A549 (cell line): Measurements from ENCODE around the gene SLC6A2.

Experiments used
- CTCF ChIP-seq: fragments of >200 bp; sonication (Bioruptor Twin); formaldehyde crosslinking; IDR thresholded peaks from 3 replicates; pipeline ENCODE4 v1.5.1; 2016
- EHMT2 ChIP-seq: fragments of 200-600 bp; sonication (generic); IDR thresholded peaks from 2 replicates; pipeline ENCODE4 v1.6.1; 2016; ENCODE audit warnings: antibody characterized with exemption, low read depth, mild to moderate bottlenecking, moderate library complexity
- EP300 ChIP-seq, 2 experiments: fragments of >200 bp; sonication (Bioruptor Twin); formaldehyde crosslinking; IDR thresholded peaks; 2 replicates in 1 of 2; 3 replicates in 1 of 2; pipeline ENCODE4 v1.6.1; 2016 to 2017
- ESRRA ChIP-seq: fragments of 150-350 bp; IDR thresholded peaks from 2 replicates; pipeline ENCODE4 v1.6.1; 2014; ENCODE audit warnings: mild to moderate bottlenecking, low read length, borderline replicate concordance
- JUN ChIP-seq, 2 experiments: fragments of >200 bp; sonication (Bioruptor Twin); formaldehyde crosslinking; IDR thresholded peaks; 2 replicates in 1 of 2; 3 replicates in 1 of 2; pipeline ENCODE4 v1.6.1; 2016 to 2017
- MAZ ChIP-seq: fragments of 150-350 bp; IDR thresholded peaks from 2 replicates; pipeline ENCODE4 v1.6.1; 2014; ENCODE audit warnings: antibody characterized with exemption, low read depth, low read length, borderline replicate concordance
- MYC ChIP-seq: IDR thresholded peaks from 2 replicates; pipeline ENCODE4 v1.6.1; 2012; ENCODE audit warnings: mild to moderate bottlenecking, inconsistent platforms, low read length, improper control_type of control experiment, borderline replicate concordance
- NPAS2 ChIP-seq: fragments of 250-450 bp; sonication (Bioruptor Pico); IDR thresholded peaks from 2 replicates; pipeline ENCODE4 v1.8.0; 2022; ENCODE audit warnings: mild to moderate bottlenecking, moderate library complexity, borderline replicate concordance
- POLR2A ChIP-seq: IDR thresholded peaks from 2 replicates; pipeline ENCODE4 v1.6.1; 2012; ENCODE audit warnings: mild to moderate bottlenecking, low read length
- RAD21 ChIP-seq, 2 experiments: fragments of >200 bp in 1 of 2; sonication (Bioruptor Twin) in 1 of 2; formaldehyde crosslinking in 1 of 2; IDR thresholded peaks in 1 of 2; conservative IDR thresholded peaks in 1 of 2; 2 replicates in 1 of 2; 3 replicates in 1 of 2; pipeline ENCODE4 v1.6.1; 2012 to 2018; ENCODE audit warnings: inconsistent platforms in 1 of 2
- REST ChIP-seq: fragments of 200-600 bp; sonication (generic); IDR thresholded peaks from 2 replicates; pipeline ENCODE4 v1.6.1; 2016; ENCODE audit warnings: antibody characterized with exemption, mild to moderate bottlenecking, moderate library complexity
- RFX5 ChIP-seq: fragments of 450-650 bp; IDR thresholded peaks from 2 replicates; pipeline ENCODE4 v1.7.1; 2014; ENCODE audit warnings: antibody characterized with exemption, mild to moderate bottlenecking, moderate library complexity
- ZFP36 ChIP-seq: fragments of 450-650 bp; IDR thresholded peaks from 2 replicates; pipeline ENCODE4 v1.6.1; 2014; ENCODE audit warnings: borderline replicate concordance; ENCODE audit not compliant: partially characterized antibody
- ZSCAN20 ChIP-seq: fragments of 250-450 bp; sonication (Bioruptor Pico); IDR thresholded peaks from 2 replicates; pipeline ENCODE4 v1.8.0; 2022; ENCODE audit warnings: mild to moderate bottlenecking, moderate library complexity

DNA sequence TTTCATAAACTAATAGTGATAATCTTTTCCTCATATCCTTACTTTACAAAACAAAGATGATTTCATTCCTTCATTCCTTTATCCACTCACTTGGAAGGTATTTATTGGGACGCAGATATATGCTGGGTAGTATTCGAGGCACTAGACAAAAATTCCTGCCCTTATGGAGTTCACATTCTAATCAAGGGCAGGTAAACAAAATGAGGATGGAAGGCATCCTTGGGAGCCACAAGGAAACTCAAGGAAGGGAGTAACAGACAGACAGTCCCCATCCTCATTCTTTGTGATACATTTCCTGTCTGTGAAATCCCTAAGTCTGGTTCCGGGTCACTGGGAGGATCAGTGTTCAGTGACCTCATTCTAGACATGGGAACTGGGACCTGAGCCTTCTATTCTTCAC, 45.2 kb downstream of the SLC6A2 start:
- TF ChIP-seq CTCF (no peak), MYC (no peak), RFX5 (no peak), RAD21 (conservative IDR thresholded peaks at IDR 0.05 in 1 of 2, IDR thresholded peaks at IDR 0.05 in 1 of 2) (no peak), NPAS2 (CRISPR knock-in tag) (no peak), JUN (IDR thresholded peaks at IDR 0.05) (no peak), ZFP36 (no peak), MAZ (no peak), EHMT2 (no peak), EP300 (IDR thresholded peaks at IDR 0.05) (no peak), REST (no peak), ESRRA (no peak), POLR2A (no peak), ZSCAN20 (CRISPR knock-in tag) (no peak)
